ENCODE results near the gene DUSP10.
A peak's percentile ranks its signal among the peaks of the same experiment; 100 is the strongest.

DUSP10 gene

GRCh38 chr1:221741703-221742554 is at the start of gene DUSP10:
DUSP10 (minus strand) TSS chr1:221742089; CDS start chr1:221739744, 2,345 bp downstream.
- DNase-seq = peak; percentile 98

DNA sequence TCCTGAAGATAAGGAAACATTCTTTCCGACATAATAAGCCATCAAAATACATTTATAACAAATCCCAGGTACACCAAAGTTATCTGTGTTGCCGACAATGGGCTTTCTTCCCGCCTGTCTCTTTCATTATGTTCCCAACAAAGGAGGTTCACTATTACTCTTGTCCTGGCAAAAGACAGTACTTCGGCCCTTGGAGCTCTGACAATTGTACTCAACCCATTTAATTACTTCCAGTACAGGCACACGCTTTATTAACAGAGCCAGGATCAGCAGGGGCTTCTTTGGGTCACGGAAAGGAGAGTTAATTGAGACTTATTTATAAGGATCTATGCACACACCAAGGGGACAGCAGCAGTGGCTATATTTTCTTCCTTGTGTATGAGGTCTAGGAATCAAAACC is 46.6 kb upstream of the DUSP10 start:
- no peak for DNase-seq

DNA sequence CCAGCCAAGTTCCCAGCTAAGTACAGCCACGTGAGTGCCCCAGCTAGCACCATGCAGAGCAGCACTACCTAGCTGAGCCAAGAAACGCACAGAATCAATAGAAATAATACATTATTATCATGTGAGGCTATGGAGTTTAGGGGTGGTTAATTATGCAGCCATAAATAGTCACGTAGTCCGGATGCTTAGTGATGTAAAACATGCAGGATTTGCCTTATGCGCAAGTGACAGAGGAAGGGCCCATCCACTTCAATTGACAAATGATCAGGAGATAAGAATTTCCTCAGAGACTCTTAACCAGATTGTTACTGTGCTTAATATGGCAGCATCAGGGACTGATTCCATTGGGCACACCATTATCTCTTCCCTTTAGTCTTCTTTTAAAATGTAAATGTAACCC is 44.8 kb upstream of the DUSP10 start:
- DNase-seq = no peak

GRCh38 chr1:221783936-221784335 is 42.0 kb upstream of the DUSP10 start:
- no peak for DNase-seq

DNA sequence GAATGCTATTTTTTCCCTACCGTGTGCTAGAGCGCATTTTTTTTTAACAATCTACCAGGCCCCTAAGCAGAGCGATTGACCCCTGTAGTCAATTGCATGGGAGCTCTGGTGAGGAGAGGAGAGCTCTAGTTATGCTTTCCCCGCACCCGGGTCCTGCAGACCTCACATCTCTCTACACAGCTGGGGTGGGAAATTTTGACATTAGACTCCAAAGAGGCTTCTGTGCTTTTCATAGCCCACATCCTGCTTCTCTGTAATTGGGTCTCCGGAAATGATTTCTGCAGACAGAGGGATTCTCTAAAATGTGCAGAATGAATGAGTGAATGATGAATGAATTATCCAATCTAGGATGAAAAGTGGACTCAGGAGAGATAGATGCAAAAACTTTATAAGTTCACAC is 41.5 kb upstream of the DUSP10 start:
- no peak for DNase-seq

GRCh38 chr1:221782970-221783369 is 41.1 kb upstream of the DUSP10 start:
- DNase-seq = no peak

DNA sequence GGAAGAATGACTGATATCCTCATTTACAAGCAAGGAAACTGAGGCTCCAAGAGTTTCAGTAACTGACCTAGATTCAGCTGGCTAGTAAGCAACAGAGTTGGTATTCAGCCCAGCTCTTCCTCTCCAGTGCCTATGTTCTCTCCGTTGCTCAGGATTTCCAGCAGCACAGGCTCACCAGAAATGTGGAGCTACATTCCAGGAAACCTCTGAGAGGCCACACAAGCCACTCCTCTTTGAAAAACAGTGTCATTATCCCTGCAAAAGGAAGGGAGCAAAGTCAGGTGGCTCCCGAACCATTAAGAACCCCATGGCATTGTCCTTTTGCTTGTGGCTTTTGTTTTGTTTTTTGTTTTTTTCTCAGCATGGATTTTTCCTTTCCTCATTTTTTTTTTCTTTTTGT is 40.6 kb upstream of the DUSP10 start:
- DNase-seq = no peak

GRCh38 chr1:221781102-221781755 is 39.3 kb upstream of the DUSP10 start:
- no peak for DNase-seq

- no peak for DNase-seq
Measured at GRCh38 chr1:221780175-221780574, 38.3 kb upstream of the DUSP10 start.

GRCh38 chr1:221779771-221780170 is 37.9 kb upstream of the DUSP10 start:
- DNase-seq = no peak

DNA sequence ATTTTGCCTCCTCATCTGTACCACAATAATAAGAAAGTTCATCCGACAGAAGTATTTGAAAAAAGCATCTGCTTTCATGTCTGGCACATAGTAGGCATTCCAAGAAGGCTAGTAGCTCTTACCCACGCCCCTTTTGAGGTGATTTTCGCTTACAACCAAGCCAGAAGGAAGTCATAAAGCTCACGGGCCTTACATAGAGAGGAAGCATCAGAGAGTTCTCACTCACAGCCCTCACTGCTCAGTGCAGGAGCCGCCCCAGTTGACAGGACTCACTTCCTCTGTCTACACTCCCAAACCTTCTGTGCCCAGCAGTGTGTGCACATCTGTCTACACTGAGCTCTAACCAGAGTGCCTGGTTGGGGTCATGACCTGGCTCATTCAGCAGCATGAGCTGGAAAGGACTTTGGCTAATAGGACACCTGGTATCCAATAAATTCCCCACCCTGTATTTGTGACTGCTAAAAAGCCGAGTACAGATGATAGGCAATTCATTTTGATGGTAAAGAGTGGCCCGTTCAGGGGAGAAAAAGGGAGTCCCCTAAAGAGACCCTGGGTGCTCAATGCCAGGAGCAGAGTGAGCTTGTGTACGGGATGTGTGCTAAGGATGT is 36.8 kb upstream of the DUSP10 start:
- peak; percentile 53 for DNase-seq

DNA sequence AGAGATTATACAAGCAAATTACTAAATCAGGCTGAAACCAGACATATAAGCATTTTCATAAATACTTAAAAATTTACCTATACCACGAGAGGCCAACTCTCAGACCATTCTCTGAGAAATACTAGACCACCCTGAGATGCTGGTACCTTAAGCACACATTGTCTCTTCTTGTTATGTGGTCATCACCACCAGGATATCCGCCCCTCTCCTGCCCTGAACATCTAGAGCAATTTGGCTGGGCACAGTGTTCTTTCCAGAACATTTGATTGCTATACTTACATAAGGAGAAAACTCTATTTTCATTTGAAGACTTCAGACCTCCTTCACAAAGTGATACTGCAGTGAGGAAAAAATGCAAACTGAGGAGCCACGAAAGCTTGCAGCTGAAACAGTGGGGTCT is 36.2 kb upstream of the DUSP10 start:
- no peak for DNase-seq

DNA sequence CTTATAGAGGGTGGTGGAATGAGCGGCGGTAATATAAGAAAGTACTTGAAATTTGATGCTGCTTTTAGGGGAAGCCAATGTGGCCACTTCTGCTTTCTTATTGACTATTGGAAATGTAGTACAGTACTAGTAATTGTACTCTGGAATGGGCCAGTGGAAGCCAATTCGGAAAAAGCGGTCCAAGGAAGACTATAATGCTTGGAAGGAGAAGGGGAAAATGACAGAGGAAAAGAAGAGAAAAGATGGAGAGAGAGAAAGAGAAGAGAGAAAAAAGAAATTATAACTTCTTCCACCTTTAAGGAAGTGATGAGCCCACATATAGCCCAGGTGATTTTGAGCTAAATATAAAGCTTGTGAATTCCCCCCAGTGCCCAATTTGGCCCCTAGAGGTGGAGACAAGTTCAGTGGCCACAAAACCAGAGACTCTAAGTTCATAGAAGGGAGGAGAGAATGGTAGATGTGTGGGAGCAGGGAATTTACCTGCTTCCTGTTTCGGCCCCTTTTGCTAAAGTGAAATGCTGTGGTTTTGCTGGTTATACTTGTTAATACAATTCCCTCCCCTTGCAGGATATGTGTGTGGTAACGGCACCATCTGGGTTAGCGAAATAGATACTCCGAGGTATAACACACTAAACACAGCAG is 35.7 kb upstream of the DUSP10 start:
- DNase-seq = peak; percentile 61

DNA sequence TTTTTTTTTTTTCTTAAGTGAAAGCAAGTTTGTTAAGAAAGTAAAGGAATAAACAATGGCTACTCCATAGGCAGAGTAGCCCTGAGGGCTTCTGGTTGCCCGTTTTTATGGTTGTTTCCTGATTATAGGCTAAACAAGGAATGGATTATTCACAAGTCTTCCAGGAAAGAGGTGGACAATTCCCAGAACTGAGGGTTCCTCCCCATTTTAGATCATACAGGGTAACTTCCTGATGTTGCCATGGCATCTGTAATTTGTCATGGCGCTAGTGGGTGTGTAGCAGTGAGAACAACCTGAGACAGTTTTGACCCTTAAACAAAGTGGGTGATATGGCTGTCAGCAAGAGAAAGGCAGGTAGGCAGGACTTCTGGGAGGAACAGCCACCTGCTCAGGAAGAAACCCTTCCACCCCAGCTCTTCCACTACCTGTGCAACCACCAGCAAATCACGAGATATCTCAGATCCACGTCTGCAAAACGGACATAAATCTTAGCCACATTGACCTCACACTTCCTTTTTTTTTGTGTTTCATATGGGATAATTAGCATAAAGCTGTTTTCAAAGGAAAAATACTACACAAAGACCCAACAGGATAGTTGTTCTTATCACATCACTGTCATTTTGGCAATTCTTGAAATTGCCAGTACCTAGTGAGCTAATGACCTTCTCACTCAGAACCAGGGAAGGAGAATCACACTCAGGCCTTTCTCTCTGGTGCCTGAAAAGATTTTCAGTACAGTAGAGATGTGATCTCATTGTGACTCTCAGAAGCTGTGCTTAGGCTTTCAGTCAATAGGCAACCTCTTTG is 34.8 kb upstream of the DUSP10 start:
- DNase-seq = no peak

GRCh38 chr1:221775206-221775605 is 33.3 kb upstream of the DUSP10 start:
- no peak for DNase-seq

- no peak for DNase-seq
Measured at GRCh38 chr1:221774054-221774842, 32.4 kb upstream of the DUSP10 start.

GRCh38 chr1:221773383-221773782 is 31.5 kb upstream of the DUSP10 start:
- no peak for DNase-seq

DNA sequence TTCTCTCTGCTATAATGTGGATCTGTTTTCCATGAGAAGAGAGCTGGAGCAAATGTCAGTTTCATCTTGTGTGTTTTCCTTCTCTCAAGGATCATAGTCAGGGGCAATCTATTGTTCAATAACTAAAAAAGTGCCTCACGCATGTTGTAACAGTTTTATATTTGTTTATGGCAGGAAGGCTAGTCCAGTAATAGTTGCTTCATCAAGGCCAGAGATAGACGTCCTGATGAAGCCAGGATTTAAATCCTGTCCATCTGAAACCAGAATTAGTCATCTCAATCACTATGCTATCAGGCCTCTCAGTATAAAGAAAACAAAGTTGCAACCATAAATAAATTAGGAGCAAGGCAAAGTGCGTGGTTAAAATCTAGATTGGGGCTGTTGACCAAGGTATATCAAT is 30.2 kb upstream of the DUSP10 start:
- DNase-seq = no peak

DNA sequence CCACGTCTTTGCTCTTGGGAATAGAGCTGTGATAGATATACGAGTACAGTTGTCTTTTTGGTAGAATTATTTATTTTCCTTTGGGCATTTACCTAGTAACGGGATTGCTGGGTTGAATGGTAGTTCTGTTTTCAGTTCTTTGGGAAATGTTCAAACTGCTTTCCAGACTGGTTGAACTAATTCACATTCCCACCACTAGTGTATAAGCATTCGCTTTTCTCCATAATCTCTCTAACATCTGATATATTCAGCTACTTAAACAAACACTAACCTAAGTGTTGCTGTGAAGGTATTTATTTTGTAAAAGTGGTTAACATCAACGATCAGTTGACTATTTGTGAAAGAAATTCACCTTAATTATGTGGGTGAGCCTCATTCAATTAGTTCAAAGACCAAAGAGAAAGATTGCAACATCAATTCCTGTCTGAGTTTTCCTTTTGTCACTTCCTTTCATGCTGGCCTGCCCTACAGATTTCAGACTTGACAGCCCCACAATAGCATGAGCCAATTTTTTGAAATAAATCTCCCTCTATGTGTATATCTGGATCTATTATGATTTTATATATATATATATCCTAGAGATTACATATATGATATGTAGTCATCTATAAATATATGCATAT is 26.7 kb upstream of the DUSP10 start:
- DNase-seq = no peak

- no peak for DNase-seq
Measured at GRCh38 chr1:221766210-221766609, 24.3 kb upstream of the DUSP10 start.

GRCh38 chr1:221765527-221765926 is 23.6 kb upstream of the DUSP10 start:
- no peak for DNase-seq
